HepG2 (cell line): Measurements from ENCODE around the gene PACSIN1. TPM values are rescaled to one million over a fixed set of nuclear protein-coding genes. Genes with fewer than 3 reads are reported as not detected.

ENCODE experiments used
- ATAC-seq: fragments of 200-7000 bp; cut with Tn5 transposase; 3 replicates; pipeline ENCODE4 v1.9.1; 2020; ENCODE audit warnings: mild to moderate bottlenecking, moderate library complexity
- BruUV-seq: library from RNA; stranded (reverse); fragments of 400-500 nt; replicated peaks from 2 replicates; lab custom pipeline; 2021; lab: Mats Ljungman, UMichigan
- CTCF ChIA-PET: fragments of 300-600 bp; formaldehyde crosslinking; extraction: SDS; loops from one replicate; lab custom pipeline; 2021; ENCODE audit warnings: low total read pairs, inconsistent platforms, low intra/inter-chr PET ratio; lab: Yijun Ruan, JAX
- POLR2A ChIA-PET: fragments of 350-600 bp; sonication (Branson Sonifier 250); formaldehyde crosslinking; loops from one replicate; lab custom pipeline; 2020; ENCODE audit warnings: antibody characterized with exemption, inconsistent platforms; lab: Yijun Ruan, JAX
- DNase-seq: peaks from one replicate; pipeline ENCODE4 v3.0.0-alpha.2; 2015; ENCODE audit warnings: low spot score
- FAIRE-seq: peaks from 3 replicates; lab custom pipeline; 2011; peaks lifted over from hg19 to GRCh38; lab: Jason Lieb, UNC
- H2AFZ ChIP-seq: one replicate; pipeline ENCODE4 v1.6.1; 2011; ENCODE audit warnings: low read length, inconsistent platforms
- H3K27ac ChIP-seq: fragments of 300-600 bp; 3 replicates; pipeline ENCODE4 v1.8.0; 2011; ENCODE audit warnings: mixed run types, mild to moderate bottlenecking, mixed read lengths, low read length, inconsistent platforms; ENCODE audit not compliant: insufficient read depth; ENCODE audit errors: extremely low read length
- H3K27me3 ChIP-seq, 2 experiments: fragments of 200-600 bp in 1 of 2; 2 replicates in 1 of 2; 3 replicates in 1 of 2; pipeline versions ENCODE4 v1.6.0 to v1.8.0; 2011; ENCODE audit warnings: low read length in 2 of 2, mild to moderate bottlenecking in 2 of 2, moderate library complexity in 2 of 2, inconsistent platforms in 1 of 2; ENCODE audit not compliant: insufficient read depth in 2 of 2, control insufficient read depth in 1 of 2
- H3K36me3 ChIP-seq, 2 experiments: fragments of 200-600 bp in 1 of 2; replicated peaks in 1 of 2; 2 replicates in 1 of 2; 3 replicates in 1 of 2; pipeline versions ENCODE4 v1.5.1 to v1.8.0; 2011; ENCODE audit warnings: low read length in 2 of 2, inconsistent platforms in 1 of 2; ENCODE audit not compliant: insufficient read depth in 2 of 2, control insufficient read depth in 1 of 2
- H3K4me1 ChIP-seq: 2 replicates; pipeline ENCODE4 v1.5.1; 2012; ENCODE audit warnings: low read length, inconsistent platforms; ENCODE audit not compliant: insufficient read depth
- H3K4me2 ChIP-seq: 2 replicates; pipeline ENCODE4 v1.6.0; 2011; ENCODE audit warnings: low read depth, low read length, inconsistent platforms
- H3K4me3 ChIP-seq, 3 experiments: fragments of 200-600 bp in 1 of 3; sonication (generic), shearing (Covaris generic) in 1 of 3; replicated peaks in 1 of 3; 2 replicates each; pipeline ENCODE4 v1.5.1; 2011 to 2016; ENCODE audit warnings: low read length in 3 of 3, inconsistent platforms in 2 of 3, low read depth in 2 of 3, mild to moderate bottlenecking in 2 of 3, control low read depth in 1 of 3, mixed read lengths in 1 of 3; ENCODE audit not compliant: insufficient read depth in 1 of 3
- H3K79me2 ChIP-seq: one replicate; pipeline ENCODE4 v1.6.1; 2011; ENCODE audit warnings: low read length, inconsistent platforms; ENCODE audit not compliant: insufficient read depth
- H3K9ac ChIP-seq: 2 replicates; pipeline ENCODE4 v1.6.0; 2011; ENCODE audit warnings: mild to moderate bottlenecking, low read depth, low read length, inconsistent platforms; ENCODE audit not compliant: insufficient read depth
- H3K9me3 ChIP-seq: 2 replicates; pipeline ENCODE4 v1.5.1; 2012; ENCODE audit warnings: mild to moderate bottlenecking, low read length
- H4K20me1 ChIP-seq: 2 replicates; pipeline ENCODE4 v1.6.0; 2011; ENCODE audit warnings: inconsistent platforms, mild to moderate bottlenecking, low read length, moderate library complexity; ENCODE audit not compliant: insufficient read depth
- AFF4 ChIP-seq: sonication (generic); formaldehyde crosslinking; IDR thresholded peaks from 2 replicates; pipeline ENCODE4 v1.4.0; 2020; ENCODE audit warnings: missing genetic modification reagents
- ARNT2 ChIP-seq: sonication (generic); formaldehyde crosslinking; IDR thresholded peaks from 2 replicates; pipeline ENCODE4 v1.8.0; 2022; ENCODE audit warnings: mild to moderate bottlenecking, low read depth, missing genetic modification reagents, moderate library complexity
- BATF2 ChIP-seq: sonication (generic); formaldehyde crosslinking; IDR thresholded peaks from 2 replicates; pipeline ENCODE4 v1.8.0; 2022; ENCODE audit warnings: mild to moderate bottlenecking, missing genetic modification reagents, moderate library complexity
- FOXC1 ChIP-seq: sonication (generic); formaldehyde crosslinking; IDR thresholded peaks from 2 replicates; pipeline ENCODE4 v1.8.0; 2022; ENCODE audit warnings: mild to moderate bottlenecking, missing genetic modification reagents, borderline replicate concordance
- FOXO4 ChIP-seq: sonication (generic); formaldehyde crosslinking; conservative IDR thresholded peaks from 2 replicates; pipeline ENCODE4 v1.8.1; 2023; ENCODE audit warnings: missing genetic modification reagents
- MNT ChIP-seq: fragments of 450-650 bp; IDR thresholded peaks from 2 replicates; pipeline ENCODE4 v1.6.1; 2016
- PHF20 ChIP-seq: sonication (generic); formaldehyde crosslinking; IDR thresholded peaks from 2 replicates; pipeline ENCODE4 v1.5.0; 2020; ENCODE audit warnings: mild to moderate bottlenecking, missing genetic modification reagents
- RAD51 ChIP-seq: fragments of 450-650 bp; IDR thresholded peaks from 2 replicates; pipeline ENCODE4 v1.6.1; 2016; ENCODE audit warnings: borderline replicate concordance
- SRSF9 ChIP-seq: fragments of 200-400 bp; formaldehyde crosslinking; IDR thresholded peaks from 2 replicates; pipeline ENCODE4 v1.6.1; 2018; ENCODE audit warnings: borderline replicate concordance, mild to moderate bottlenecking, low read depth, low read length; ENCODE audit not compliant: insufficient read depth, poor library complexity, severe bottlenecking
- TFAP4 ChIP-seq: sonication (generic); IDR thresholded peaks from 2 replicates; pipeline ENCODE4 v1.6.1; 2016; ENCODE audit warnings: low read depth, borderline replicate concordance
- THRA ChIP-seq: sonication (generic); formaldehyde crosslinking; IDR thresholded peaks from 2 replicates; pipeline ENCODE4 v1.4.0; 2020; ENCODE audit warnings: missing genetic modification reagents, borderline replicate concordance
- ZFY ChIP-seq: sonication (generic); formaldehyde crosslinking; IDR thresholded peaks from 2 replicates; pipeline ENCODE4 v1.4.0; 2020; ENCODE audit warnings: missing genetic modification reagents
- ZNF160 ChIP-seq: sonication (generic); formaldehyde crosslinking; IDR thresholded peaks from 2 replicates; pipeline ENCODE4 v1.8.0; 2022; ENCODE audit warnings: mild to moderate bottlenecking, inconsistent platforms, missing genetic modification reagents
- ZNF501 ChIP-seq: sonication (generic); formaldehyde crosslinking; IDR thresholded peaks from 2 replicates; pipeline ENCODE4 v1.5.1; 2020; ENCODE audit warnings: mild to moderate bottlenecking, moderate library complexity, missing genetic modification reagents
- ZNF550 ChIP-seq: sonication (generic); formaldehyde crosslinking; IDR thresholded peaks from 2 replicates; pipeline ENCODE4 v1.4.0; 2020; ENCODE audit warnings: mild to moderate bottlenecking, missing genetic modification reagents, borderline replicate concordance
- WGBS: methylation state at CpG from one replicate; pipeline ENCODE4 v1.1.6; 2017; ENCODE audit warnings: low lambda C conversion rate; 5-methylcytosine and 5-hydroxymethylcytosine counted together
- in situ Hi-C: cut with HindIII; loops from 2 replicates; pipeline ENCODE4 v1.10.0; 2017; ENCODE audit warnings: low pct_unique_long_range_greater_than_20kb; ENCODE audit not compliant: extremely low pct_ligation_motif_present
- intact Hi-C: fragments of 100-400 bp; cut with micrococcal nuclease; formaldehyde crosslinking; loops from one replicate; pipeline ENCODE4 v1.10.0; 2022; ENCODE audit not compliant: unreplicated experiment
- polyA plus RNA-seq, 8 experiments: library from polyadenylated mRNA; depleted of rRNA in 3 of 8; stranded (reverse) in 7 of 8; unstranded in 1 of 8; fragments of >200 nt; fragmentation: Illumina TruSeq in 4 of 8; extraction: Trizol in 4 of 8; gene quantifications; 2 replicates each; pipeline versions ENCODE4 v1.2.1 to v1.2.3, GENCODE V29; 2011 to 2016; ENCODE audit warnings: low read depth in 4 of 8, missing spikeins in 1 of 8, mixed read lengths in 1 of 8; ENCODE audit not compliant: insufficient read depth in 1 of 8
- total RNA-seq, 5 experiments: library from RNA; depleted of rRNA; stranded (reverse); fragments of >200 nt; fragmentation: Illumina TruSeq; extraction: Trizol; gene quantifications; 2 replicates each; pipeline ENCODE4 v1.2.3, GENCODE V29; 2016; ENCODE audit warnings: low read depth in 1 of 5

PACSIN1 gene
- total and polyA plus RNA-seq, 2 of the 13 experiments (the other 11 are each of a cell fraction or from before 2014, with no cell fraction given), result not detected

- ChIA-PET CTCF (no interaction called here), POLR2A (no interaction called here)
- Histone ChIP-seq H3K9ac (no peak overlapping the region), H3K4me1 (peaks cover 4% of the 10 kb centered on the region; the same call in 1 of the 2 replicates), H3K36me3 (no peaks in the 10 kb centered on the region), H3K27ac (no peak overlapping the region), H2AFZ (no peak overlapping the region), H3K27me3 (peaks cover 16 to 67% of the 10 kb centered on the region in 2 experiments), H3K4me3 (no peak overlapping the region), H3K9me3 (no peaks in the 10 kb centered on the region), H3K79me2 (no peaks in the 10 kb centered on the region), H4K20me1 (no peaks in the 10 kb centered on the region), H3K4me2 (no peak overlapping the region)
- WGBS, result 15% methylated on average over 6 of the region's 6 CpGs
- ATAC-seq (no peak), FAIRE-seq (no peak), DNase-seq (no peak)
- intact Hi-C loops (no loop called here), in situ Hi-C loops (no loop called here)
- BruUV-seq, result no TSS peak
- TF ChIP-seq ZFY (CRISPR knock-in tag) (no peak), FOXC1 (CRISPR knock-in tag) (no peak), ZNF550 (CRISPR knock-in tag) (no peak), RAD51 (no peak), PHF20 (CRISPR knock-in tag) (no peak), THRA (CRISPR knock-in tag) (no peak), AFF4 (CRISPR knock-in tag) (no peak), ZNF160 (CRISPR knock-in tag) (no peak), BATF2 (CRISPR knock-in tag) (no peak), SRSF9 (no peak), ARNT2 (CRISPR knock-in tag) (no peak), TFAP4 (no peak), MNT (no peak), ZNF501 (CRISPR knock-in tag) (no peak), FOXO4 (CRISPR knock-in tag) (no peak)
Observed at GRCh38 chr6:34538581-34538980, 72.7 kb downstream of the PACSIN1 start.
